Endometrial microvascular endothelial cells (primary cell): ENCODE results near the gene MIGA1. TPM values are rescaled to one million over a fixed set of nuclear protein-coding genes. Genes with fewer than 3 reads are reported as not detected.

Source experiments
- in situ Hi-C: cut with HindIII; loops from 2 replicates; pipeline ENCODE4 v1.10.0; 2017; ENCODE audit warnings: low sequenced_read_pairs, low pct_unique_long_range_greater_than_20kb; ENCODE audit errors: inconsistent ontology term
- total RNA-seq: library from RNA; depleted of rRNA; stranded (reverse); fragments of >200 nt; gene quantifications from one replicate; pipeline ENCODE4 v1.2.3, GENCODE V29; 2015; ENCODE audit errors: inconsistent ontology term

The MIGA1 gene
- total RNA-seq, 1 donor from 2014 or later, result 9.1 TPM

GRCh38 chr1:77833521-77834100, 54.2 kb downstream of the MIGA1 start:
- in situ Hi-C loops, result no loop called here

DNA sequence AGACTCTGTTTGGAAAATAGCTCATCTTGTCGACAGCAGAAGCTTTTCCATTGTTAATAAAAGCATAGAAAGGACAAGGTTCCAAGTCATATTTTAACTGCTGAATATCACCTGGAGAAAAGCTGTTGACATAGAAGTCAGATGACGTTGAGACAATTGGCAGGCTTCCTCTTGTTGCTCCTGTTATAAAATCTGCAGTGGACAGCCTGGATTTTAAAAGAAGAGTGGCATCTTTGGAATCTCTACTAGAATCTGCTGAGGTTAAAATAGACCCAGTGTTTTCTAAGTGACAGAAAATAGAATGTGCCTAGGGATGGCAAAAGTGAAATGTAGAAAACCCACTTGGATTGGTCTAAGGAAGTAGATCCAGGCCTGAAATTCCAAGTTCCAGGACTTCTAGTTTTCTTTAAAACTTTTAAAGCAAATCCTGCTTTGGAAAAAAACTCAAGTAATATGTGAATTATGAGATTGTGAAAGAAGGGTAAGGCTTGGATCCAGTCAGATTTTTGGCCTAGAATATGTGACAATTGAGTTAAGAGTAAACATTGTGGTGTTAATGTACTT, 55.4 kb downstream of the MIGA1 start:
- in situ Hi-C loops, result no loop called here

GRCh38 chr1:77841574-77841973, 62.1 kb downstream of the MIGA1 start:
- in situ Hi-C loops, result no loop called here

DNA sequence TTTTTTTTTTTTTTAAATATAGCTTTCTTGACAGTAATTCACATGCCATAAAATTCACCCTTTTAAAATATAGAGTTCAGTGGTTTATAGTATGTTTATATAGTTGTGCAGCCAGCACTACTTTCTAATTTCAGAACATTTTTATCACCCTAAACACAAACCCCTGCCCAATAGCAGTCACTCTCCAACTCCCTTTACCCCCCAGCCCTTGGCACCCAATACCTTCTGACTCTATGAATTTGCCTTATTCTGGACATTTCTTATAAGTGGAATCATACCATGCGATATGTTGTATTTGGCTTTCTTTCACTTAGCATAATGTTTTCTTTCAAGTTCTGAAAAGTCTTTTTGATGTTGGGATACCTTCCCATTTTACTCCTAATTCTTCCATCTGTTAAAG, 66.5 kb downstream of the MIGA1 start:
- in situ Hi-C loops, result no loop called here

DNA sequence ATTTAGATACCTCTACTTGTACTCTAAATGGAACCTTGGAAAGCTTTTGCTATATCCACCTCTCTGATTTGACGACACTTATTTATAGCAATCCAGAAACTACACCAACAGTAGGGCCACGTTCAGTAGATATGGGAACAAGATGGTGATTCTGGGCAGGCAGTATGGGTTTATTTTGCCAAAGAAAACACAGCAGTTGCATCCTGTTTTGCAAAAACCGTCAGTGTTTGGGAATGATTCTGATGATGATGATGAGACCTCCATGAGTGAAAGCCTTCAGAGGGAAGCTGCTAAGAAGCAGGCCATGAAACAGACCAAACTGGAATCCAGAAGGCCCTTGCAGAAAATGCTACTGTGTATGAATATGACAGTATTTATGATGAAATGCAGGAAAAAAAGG, 67.5 kb downstream of the MIGA1 start:
- in situ Hi-C loops, result no loop called here

- in situ Hi-C loops, result no loop called here
Measured at GRCh38 chr1:77847621-77848080, 68.2 kb downstream of the MIGA1 start.

DNA sequence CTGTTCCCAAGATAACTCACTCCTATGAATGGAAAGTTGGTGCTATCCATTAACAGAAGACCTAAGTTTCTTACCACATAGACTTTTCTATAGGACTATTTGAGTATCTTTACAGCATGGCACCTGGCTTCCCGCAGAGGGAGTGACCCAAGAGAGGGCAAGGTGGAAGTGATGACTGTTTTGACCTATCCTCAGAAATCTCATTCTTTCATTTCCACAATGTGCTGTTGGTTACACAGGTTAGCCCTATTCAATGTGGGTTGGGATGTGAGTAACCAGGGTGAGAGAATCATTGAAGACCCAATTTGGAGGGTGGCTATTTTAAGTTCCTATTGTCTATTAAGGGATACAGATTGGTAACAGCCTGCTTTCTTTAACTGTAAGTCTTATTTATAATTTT, 70.6 kb downstream of the MIGA1 start:
- in situ Hi-C loops, result no loop called here

GRCh38 chr1:77857552-77857951, 78.1 kb downstream of the MIGA1 start:
- in situ Hi-C loops, result no loop called here

GRCh38 chr1:77858725-77859124, 79.3 kb downstream of the MIGA1 start:
- in situ Hi-C loops, result no loop called here

DNA sequence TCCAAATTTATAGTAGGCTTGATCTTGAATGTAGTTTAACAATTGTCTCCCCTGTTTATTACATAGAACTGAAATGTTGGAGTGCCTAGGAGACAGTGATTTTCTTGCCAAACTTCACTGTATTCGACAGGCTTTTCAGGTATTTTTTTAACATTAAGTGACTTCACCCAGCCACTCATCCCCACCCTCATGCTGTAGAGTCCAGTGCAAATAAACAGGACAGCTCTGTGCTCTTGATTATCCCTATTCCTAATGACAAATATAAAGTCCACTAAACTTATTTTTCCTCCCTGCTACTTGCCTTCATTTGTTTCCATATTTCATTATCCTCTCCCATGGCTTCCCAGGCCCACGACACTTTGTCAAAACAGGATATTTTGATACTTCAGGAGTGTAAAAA, 79.8 kb downstream of the MIGA1 start:
- in situ Hi-C loops, result no loop called here

- in situ Hi-C loops, result no loop called here
Measured at GRCh38 chr1:77866296-77866695, 86.8 kb downstream of the MIGA1 start.

- in situ Hi-C loops, result no loop called here
Measured at GRCh38 chr1:77872645-77873044, 93.2 kb downstream of the MIGA1 start.

- in situ Hi-C loops, result no loop called here
Measured at GRCh38 chr1:77873461-77873860, 94.0 kb downstream of the MIGA1 start.

DNA sequence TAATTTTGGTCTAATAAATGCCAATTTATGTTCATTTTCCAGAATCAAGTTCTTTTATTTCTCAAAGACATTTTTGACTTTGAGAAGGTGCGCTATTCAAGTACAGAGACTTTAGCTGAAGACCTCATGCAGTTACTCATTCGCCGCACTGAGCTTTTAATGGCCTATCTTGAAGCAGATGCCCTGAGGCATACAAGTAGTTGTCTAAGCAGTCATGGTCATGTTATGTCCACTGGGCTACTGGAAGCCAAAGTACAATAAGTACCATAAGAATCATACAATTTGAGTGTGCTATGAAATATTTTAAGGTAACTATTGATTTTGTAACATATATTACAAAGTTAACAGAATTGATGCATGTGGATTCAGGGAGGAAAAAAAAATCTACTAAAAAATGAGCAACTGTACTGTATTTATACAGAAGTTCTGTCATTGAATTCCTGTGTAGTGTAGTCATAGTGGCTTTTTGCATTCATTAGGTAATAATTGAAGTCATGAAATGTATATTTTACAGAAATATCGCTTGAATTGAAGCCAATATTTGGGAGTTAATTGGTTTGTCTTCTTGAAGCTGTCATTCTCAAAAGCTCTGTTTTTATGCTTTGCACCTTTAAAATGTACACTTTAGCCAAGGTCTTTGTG, 95.5 kb downstream of the MIGA1 start:
- in situ Hi-C loops, result no loop called here

- in situ Hi-C loops, result no loop called here
Measured at GRCh38 chr1:77876884-77877283, 97.4 kb downstream of the MIGA1 start.

GRCh38 chr1:77881061-77881460, 101.6 kb downstream of the MIGA1 start:
- in situ Hi-C loops, result no loop called here

DNA sequence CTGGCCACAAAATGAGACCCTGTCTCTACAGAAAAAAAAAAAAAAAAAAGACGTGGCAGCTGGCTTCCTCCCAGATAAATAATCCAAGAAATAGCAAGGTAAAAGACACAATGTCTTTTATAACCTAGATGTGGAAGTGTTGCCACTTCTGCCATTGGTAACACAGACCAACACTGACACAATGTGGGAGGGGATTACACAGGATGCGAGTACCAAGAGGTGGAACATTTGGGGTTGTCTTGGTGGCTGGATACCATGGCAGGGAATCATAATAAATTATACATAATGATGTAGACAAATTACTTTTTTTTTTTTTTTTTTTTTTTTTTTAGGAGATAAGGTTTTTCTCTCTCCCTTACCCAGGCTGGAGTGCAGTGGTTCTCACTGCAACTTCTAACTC, 103.0 kb downstream of the MIGA1 start:
- in situ Hi-C loops, result no loop called here

- in situ Hi-C loops, result no loop called here
Measured at GRCh38 chr1:77888081-77888780, 108.8 kb downstream of the MIGA1 start, which contains the start of gene NEXN. TSS of gene NEXN (plus strand) at chr1:77888624. CDS start at chr1:77916107, 27,483 bp downstream.

- in situ Hi-C loops, result no loop called here
Measured at GRCh38 chr1:77888781-77889642, 109.6 kb downstream of the MIGA1 start.
